Coronary artery (tissue), 2 donors: ENCODE data around the gene NCOA6.

Experiments
- DNase-seq: peaks from one replicate; pipeline ENCODE4 v3.0.0-alpha.2; 2017; ENCODE audit warnings: low spot score
- H3K27ac ChIP-seq, 2 donors: fragments of 200-600 bp; sonication (generic); one replicate each; pipeline ENCODE4 v1.5.1; 2016 to 2019
- H3K4me3 ChIP-seq: fragments of 200-600 bp; sonication (generic); 2 replicates; pipeline ENCODE4 v1.5.1; 2016; ENCODE audit warnings: mild to moderate bottlenecking, moderate library complexity
- TF ChIP-seq, protein P1 (sequence below): fragments of 200-600 bp; sonication (generic); IDR thresholded peaks from one replicate; pipeline ENCODE4 v1.5.1; 2019; ENCODE audit warnings: antibody characterized with exemption

The NCOA6 gene

GRCh38 chr20:34864216-34864615 is 38.8 kb upstream of the NCOA6 start:
- H3K27ac ChIP-seq: no peak overlapping the region
- DNase-seq: no peak
- no peak overlapping the region for H3K4me3 ChIP-seq
- TF ChIP-seq, protein P1, sequence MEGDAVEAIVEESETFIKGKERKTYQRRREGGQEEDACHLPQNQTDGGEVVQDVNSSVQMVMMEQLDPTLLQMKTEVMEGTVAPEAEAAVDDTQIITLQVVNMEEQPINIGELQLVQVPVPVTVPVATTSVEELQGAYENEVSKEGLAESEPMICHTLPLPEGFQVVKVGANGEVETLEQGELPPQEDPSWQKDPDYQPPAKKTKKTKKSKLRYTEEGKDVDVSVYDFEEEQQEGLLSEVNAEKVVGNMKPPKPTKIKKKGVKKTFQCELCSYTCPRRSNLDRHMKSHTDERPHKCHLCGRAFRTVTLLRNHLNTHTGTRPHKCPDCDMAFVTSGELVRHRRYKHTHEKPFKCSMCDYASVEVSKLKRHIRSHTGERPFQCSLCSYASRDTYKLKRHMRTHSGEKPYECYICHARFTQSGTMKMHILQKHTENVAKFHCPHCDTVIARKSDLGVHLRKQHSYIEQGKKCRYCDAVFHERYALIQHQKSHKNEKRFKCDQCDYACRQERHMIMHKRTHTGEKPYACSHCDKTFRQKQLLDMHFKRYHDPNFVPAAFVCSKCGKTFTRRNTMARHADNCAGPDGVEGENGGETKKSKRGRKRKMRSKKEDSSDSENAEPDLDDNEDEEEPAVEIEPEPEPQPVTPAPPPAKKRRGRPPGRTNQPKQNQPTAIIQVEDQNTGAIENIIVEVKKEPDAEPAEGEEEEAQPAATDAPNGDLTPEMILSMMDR: no peak

- Histone ChIP-seq H3K4me3 (no peak overlapping the region), H3K27ac (no peak overlapping the region)
- TF ChIP-seq, protein P1: no peak
Measured at GRCh38 chr20:34863421-34863965, 38.0 kb upstream of the NCOA6 start.

DNA sequence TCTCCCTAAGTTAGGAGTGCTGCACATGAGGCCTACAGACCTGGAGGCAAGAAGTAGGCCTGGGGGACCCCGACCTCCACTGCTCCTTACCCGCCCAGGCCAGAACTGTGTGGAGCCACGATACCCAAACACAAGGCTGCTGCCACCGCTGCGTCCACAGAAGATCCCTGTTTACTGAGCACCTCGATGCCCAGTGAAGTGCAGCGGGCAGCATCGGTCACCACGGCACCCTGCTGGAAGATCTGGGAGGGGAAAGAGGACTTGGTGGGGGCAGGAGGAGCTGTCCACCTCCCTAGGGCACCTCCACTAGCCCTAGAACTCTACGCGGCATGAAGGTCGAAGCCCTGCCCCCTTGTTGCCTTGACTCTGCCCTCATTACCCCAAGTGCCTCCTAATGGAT is 37.3 kb upstream of the NCOA6 start:
- H3K4me3 ChIP-seq: no peak overlapping the region
- DNase-seq: no peak
- TF ChIP-seq, protein P1: no peak
- no peak overlapping the region for H3K27ac ChIP-seq

More at GRCh38 chr20:34863421-34863965, 38.0 kb upstream of the NCOA6 start:
- no peak for DNase-seq

- DNase-seq: no peak
- Histone ChIP-seq H3K4me3 (no peak overlapping the region), H3K27ac (no peak overlapping the region)
- TF ChIP-seq, protein P1: no peak
Measured at GRCh38 chr20:34861386-34862084, 36.1 kb upstream of the NCOA6 start.

- TF ChIP-seq, protein P1: no peak
- H3K27ac ChIP-seq: no peak overlapping the region
- no peak for DNase-seq
- H3K4me3 ChIP-seq: no peak overlapping the region
Measured at GRCh38 chr20:34859826-34860545, 34.5 kb upstream of the NCOA6 start.

DNA sequence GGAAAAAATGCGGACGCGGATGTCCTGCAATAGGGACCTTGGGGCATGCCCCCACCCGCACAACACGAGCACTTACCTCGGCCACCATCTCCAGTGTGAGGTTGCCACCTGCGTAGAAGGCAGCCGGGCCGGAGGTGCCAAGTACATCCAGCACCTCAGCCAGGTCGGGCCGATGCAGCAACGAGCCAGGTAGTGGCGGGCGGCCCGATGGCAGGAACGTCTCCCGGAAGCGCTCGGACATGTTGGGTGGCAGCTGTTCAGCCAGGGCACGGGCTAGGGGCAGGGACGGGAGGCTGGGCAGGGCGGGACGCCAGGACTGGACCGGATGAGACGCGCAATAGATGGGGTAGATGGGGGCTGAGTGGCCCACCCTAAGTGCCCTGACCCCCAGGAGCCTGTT is 33.9 kb upstream of the NCOA6 start:
- TF ChIP-seq, protein P1: no peak
- DNase-seq: no peak

More for the DNA sequence above, 33.9 kb upstream of the NCOA6 start:
- Histone ChIP-seq H3K27ac (no peak overlapping the region), H3K4me3 (no peak overlapping the region)
